GM21526 (cell line): ENCODE results near the gene NGRN.

Experiments used
- ATAC-seq: cut with Tn5 transposase; IDR thresholded peaks from one replicate; pipeline ENCODE4 v1.9.1; 2021; ENCODE audit warnings: moderate library complexity; ENCODE audit not compliant: unreplicated experiment, low FRiP score

NGRN gene

DNA sequence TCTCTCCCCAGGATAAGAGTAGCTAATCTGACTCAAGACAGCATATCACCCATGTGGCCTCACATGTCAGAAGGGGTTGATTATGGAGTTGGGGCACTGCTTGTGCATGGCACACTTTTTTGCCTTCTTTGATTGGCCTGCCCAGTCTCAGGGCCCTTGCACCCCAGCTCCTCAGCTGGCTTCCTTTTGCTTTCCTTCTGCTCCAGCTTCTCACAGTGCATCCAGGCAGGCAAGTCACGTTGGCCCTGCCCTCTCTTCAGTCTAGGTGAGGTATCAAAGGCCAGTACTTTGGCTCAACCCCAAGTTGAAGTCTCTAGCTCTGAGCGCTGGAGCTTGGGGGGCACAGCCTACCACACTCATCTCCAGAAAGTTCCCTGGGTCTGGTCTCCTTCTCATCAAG is 42.2 kb downstream of the NGRN start:
- ATAC-seq = no peak

DNA sequence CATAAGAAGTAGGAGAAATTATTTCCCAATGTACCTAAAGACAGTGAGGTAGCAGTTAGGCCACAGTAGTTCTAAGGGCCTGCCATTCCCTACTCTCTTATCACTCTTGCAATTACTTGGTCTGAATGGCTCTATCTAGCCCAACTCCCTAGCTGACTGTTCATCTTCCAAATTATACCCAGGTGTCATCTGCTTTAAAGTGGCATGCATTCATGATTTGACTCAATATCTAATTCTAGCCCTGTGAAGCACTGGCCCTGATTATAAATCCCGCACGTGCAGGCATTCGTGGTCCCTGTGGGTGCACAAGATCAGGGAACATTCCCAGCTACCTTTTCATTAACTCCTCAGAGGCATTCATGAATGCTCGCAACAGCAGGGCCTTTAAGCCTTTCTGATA is 43.5 kb downstream of the NGRN start:
- ATAC-seq = no peak

DNA sequence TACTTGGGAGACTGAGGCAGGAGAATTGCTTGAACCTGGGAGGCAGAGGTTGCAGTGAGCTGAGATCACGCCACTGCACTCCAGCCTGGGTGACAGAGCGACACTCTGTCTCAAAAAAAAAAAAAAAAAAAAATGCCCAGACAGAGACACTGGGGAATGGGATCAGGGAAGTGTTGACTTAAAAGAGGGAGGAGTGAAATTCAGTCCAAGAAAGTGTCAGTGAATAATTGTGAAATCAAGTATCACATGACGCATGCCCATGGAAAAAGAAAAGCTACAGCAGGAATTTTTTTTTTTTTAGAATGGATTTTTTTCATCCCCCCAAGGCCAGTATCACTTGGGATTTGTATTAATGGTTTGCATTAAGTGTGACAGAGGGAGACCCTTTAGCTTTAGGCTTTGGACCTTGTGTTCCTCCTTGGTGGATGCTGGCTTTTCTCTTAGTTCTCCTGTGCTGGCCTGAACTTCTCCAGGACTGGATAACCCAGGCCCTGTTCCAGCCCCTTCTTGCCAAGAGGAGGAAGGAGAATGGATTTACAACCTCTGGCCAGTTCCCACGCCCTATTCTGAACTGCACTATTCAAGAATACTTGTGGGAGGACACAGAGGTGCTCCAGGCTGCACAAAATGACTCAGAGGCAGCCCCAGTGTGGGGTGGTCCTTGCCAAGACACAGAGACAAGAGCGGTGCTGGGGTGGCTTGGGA is 50.0 kb downstream of the NGRN start:
- no peak for ATAC-seq

DNA sequence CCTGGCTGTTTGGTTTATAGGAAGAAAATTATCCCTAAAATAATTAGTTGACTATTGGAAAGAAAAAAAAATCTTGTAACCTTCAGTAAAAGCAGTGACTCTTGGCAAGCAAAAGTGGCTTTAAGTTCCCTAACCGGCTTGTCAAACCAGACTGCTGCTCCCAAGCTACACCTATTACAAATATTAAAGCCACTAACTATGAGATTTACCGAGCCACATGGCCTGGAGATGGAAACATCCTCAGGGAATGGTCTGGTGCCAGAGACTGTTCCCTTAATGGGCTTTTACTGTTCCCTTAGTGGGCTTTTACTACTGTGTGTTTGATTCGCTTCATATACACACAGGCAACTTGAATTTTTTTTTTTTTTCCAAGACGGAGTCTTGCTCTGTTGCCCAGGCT is 50.7 kb downstream of the NGRN start:
- no peak for ATAC-seq

DNA sequence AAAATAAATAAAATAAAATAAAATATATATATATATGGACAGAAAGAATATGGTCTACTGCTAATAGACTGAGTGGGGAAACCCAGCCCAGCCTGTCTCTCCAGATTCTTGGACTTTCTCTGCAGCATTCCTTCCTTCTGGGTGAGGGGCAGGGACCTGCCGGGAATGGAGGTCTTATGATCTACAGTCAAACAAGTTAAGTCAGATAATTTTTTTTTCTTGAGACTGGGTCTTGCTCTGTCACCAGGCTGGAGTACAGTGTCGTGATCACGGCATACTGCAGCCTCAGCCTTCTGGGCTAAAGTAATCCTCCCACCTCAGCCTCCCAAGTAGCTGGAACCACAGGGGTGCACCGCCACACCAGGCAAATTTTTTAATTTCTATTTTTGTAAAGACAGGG is 53.1 kb downstream of the NGRN start:
- ATAC-seq = no peak

DNA sequence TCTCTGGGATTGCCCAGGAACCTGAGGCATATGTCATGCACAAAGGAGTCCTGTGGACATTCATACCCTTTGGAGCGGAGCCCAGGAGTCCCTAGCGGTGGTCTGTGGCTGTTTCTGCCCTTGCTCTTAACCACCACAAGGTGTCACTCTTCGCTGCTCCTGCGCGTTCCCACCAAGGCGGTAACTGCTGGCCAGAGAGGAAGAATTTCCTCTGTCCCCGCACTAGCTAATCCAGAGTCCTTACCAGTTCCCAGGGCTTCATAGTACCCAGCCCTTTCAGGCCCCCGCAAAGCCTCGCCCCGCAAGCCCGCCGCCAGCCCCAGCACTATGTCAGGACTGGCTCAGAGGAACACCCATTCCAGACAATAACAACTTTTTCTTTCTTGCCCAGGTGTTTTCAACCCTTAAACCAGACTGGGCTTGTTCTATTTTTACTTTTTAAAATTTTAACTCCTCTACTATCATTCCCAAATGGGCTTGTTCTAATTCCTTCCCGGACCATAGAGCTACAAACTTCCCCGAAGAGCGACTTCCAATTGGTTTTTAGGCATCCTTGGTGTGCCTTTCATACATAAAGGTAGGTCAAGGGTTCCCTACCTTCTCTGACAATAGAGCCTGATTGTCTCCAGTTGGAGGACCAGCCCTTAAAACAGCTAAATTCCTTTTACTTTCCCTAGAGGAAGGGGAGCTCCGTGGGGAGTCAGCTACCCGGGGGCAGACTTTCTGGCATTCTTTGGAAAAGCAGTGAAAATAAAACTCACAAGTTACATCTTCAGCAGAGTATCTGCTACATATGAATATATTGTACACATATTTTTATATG is 54.8 kb downstream of the NGRN start:
- ATAC-seq = peak; percentile 85

DNA sequence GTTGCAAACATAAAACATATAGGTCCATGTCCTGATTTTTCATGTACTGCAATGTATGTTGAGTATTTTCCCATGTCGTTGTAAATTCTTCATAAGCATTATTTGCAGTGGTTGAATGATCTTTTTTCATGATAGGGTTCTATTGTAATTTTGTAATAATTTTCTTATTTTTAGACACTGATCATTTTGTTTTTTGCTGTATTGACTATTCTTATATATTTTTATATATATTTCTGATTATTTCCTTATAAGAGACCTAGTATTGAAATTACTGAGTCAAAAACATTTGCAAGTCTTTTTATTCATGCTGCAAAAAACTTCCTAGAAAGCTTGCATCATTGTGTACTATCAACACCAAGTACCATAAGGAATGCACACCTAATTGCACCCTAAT is 55.4 kb downstream of the NGRN start:
- no peak for ATAC-seq
